GM18951 (cell line): ENCODE results near the gene UBR4.

Experiments
- POLR2A ChIP-seq: IDR thresholded peaks from 4 replicates; pipeline ENCODE4 v1.6.1; 2011; ENCODE audit warnings: mild to moderate bottlenecking; ENCODE audit not compliant: insufficient read length, insufficient read depth; ENCODE audit errors: extremely low read depth
- in situ Hi-C: fragments of 300-500 bp; cut with MboI; formaldehyde crosslinking; loops from one replicate; pipeline ENCODE4 v1.12.0; 2022; ENCODE audit warnings: low sequenced_read_pairs, mixed read lengths, inconsistent platforms; ENCODE audit not compliant: unreplicated experiment

The UBR4 gene

DNA sequence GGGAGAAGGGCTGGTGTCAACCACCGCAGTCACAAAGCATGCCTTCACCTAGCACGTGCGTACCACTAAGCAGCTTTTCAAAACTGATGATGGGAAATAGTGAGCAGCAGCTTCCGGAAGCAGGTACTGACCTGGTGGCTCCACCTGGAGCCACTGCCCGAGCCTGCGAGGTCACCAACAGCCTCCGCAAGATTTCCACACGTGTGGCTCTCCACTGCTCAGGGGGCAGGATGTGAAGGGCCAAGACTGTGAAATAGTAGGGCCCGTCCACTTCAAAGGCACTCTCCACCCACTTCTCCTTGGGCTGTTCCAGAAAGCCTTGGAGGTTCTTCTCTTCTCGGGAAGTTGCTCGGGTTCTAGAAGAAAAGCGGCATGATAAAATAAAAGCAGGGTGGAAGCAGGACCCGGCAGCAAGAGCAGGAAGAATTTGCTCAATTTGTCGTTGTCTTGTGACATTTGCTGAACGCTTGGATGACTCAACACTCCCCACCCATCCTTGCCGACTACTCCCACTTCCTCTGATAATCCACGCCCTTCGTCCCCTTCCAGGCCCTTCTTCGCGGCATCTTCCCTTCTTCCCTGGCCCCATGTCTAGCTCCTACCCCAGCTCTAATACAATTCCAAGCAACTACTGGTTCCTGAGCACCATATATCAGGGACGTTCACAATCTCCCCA is 128.7 kb downstream of the UBR4 start:
- in situ Hi-C loops: loop anchor here (25.0 kb wide), 1 partner anchor 169 kb away; the partner anchor contains the start of gene ALDH4A1
- no peak for TF ChIP-seq POLR2A

DNA sequence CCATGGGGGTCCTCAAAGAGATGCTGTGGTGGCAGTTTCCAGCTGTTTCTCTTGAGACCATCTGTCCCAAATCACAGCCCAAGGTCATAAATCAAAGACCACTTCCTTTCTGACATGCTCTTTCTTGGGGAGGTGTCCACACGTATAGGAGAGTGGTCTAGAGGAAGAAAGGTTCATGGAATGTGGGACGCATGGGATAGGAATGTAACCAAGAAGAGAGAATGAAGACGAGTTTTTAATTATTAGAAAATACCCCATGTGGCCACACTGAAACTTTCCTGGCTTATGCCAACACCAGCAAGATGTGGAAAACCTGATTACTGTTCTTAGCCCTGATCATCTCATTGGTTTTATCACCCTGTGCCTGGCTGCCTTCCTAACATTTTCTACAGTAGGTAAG is 129.3 kb downstream of the UBR4 start:
- no peak for TF ChIP-seq POLR2A
- in situ Hi-C loops: loop anchor here (25.0 kb wide), 1 partner anchor 168 kb away; the partner anchor contains the start of gene ALDH4A1

DNA sequence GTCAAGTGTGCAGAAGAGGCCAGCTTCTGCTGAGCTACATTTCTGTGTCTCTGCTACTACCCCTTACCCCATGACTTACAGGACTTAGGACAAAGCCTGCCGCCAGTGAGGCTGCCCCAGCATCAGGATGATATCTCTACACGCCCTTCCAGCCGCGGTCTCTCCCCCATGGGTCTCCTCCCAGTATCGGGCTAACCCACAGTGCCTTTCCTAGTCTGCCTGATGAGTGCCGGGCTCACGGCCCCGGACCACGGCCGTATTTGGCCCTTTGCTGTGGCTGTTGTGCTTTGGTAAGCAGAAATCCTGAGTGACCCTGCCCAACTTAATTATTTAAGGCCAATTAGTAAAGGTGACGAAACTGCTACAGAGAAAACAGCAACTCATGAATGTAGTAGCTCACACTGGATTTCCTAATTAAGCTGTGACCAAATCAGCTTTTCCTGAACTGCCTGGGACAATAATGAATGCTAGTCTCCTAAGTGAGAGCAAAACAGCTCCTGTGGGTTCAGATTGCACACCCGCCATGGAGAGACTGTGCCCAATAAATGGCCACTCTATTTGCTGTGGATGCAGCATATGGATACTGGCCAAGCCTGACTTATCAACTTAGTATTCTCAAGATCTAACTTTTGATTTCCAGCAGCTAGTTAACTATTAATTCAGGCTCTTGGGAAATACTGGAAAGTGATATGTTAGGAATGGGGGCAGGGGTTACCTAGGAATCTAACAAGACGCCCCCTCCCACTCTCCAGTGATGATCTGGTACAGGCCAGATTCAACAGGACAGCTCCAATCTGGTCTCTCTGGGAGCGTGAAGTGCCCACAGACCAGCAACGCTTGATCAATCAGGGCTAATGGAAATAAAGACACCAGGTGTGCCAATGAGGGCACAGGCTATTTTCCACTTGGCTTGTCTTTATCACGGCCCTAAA is 130.3 kb downstream of the UBR4 start:
- in situ Hi-C loops: loop anchor here (25.0 kb wide), 1 partner anchor 168 kb away; the partner anchor contains the start of gene ALDH4A1
- no peak for TF ChIP-seq POLR2A

DNA sequence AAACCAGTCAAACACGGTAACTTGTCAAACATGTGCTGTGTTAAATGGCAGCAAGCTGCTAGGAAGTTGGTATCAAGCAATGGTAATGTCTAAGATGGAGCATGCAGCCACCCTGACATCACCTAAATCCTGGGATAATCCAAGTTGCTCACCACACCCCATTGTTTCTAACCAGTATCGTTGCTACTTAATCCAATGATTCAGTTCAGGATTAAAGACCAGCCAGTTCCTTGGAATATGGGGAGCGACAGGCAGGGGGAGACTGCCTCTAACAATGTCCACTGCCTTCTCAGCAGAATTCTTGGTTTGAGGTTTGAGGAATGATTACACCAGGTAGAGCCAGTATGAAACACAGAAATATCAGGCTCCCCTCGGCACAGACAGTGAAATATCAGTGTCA is 131.5 kb downstream of the UBR4 start:
- in situ Hi-C loops: loop anchor here (25.0 kb wide), 1 partner anchor 166 kb away; the partner anchor contains the start of gene ALDH4A1
- no peak for TF ChIP-seq POLR2A

DNA sequence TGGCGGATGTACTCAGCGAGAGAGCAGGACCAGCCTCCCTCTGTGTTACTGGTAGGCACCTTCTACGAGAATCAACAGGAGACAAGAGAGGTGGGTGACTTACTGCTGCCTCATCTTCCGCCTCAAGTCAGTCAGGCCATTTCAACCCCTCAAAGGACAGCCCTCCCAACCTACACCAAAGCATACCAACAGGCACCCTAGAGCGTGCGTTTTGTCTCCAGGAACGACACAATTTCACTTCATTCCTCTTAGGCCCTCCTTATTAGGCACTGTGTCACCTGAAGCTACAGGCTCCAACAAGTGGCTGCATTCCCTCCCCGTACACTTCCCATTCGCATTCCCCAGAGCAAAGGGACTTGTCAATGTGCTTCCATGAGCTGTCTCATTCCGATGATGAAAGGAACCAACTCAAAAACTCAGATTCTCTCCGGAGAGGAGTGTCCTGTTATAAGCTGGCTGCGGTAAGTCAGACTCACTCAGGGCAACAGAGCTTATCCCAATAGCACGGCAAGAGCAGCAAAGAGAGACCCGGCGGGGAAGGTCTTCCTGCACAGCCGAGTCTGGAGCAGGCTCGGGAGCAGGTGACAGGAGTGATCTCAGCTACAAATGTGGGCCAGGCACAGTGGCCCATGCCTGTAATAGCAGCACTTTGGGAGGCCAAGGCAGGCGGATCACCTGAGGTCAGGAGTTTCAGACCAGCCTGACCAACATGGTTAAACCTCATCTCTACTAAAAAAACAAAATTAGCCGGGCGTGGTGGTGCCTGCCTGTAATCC is 133.0 kb downstream of the UBR4 start:
- no peak for TF ChIP-seq POLR2A
- in situ Hi-C loops: loop anchor here (25.0 kb wide), 1 partner anchor 165 kb away; the partner anchor contains the start of gene ALDH4A1

DNA sequence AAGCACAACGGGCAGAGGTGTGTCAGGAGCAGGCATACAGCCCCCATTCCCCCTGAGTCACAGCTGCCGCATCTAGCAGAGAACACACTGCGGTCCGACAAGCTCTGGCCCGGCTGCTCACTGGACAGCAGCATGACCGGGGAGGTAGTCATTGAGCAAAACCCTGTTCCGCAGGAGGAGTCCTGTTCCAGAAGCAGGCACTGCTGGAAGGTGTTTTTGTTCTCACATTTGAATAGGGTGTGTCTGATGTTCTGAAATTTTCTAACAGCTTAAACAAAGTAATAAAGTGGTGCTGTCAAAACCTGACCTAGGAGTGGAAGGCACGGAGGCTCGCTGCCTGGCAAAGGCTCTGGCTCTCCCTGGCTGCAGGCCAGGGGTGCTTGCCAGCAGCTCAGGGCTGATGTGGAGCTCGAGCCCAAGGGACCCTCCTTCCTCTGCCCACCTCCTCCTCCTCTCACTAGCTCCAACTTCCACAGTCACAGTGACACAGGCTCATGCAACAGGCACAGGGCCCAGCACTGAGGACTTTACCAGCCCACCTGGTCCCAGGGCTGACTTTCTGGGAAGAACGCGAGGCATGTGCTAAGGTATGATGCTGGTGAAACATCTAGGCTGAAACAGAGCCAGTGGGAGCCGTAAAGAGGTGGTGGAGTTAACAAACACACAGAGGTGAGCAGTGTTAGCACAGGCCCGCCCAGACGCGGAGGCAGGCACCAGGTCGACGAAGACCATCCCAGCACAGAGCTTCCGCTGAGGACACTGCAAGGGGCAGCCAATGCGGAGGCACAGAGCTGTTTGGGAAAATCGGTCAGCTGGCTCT is 135.0 kb downstream of the UBR4 start:
- TF ChIP-seq POLR2A: no peak
- in situ Hi-C loops: loop anchor here (25.0 kb wide), 1 partner anchor 163 kb away; the partner anchor contains the start of gene ALDH4A1

DNA sequence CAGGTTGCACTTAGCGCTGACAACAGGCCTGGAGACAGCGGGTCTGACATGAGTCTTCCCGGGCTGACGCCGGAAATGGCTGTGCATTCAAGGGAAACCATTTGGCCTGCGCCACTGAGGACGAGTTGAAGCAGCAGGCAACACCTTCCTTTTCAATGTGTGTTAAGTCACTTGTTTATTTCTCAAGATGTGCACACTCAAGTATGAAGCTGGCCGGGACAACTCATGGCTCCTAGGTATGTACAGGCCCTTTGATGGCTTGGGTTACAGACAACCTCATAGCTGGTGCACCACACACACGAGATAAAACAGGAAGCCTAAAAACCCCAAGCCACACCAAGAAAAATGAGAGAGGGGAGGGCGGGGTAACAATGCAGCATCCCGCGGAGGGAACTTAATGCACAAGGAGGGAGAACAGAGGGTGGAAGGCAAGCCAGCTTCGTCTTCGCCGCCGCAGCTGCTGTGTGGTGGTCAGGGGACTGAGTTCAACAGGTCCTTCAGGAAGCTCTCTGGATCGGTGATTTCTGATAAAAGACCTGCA is 135.6 kb downstream of the UBR4 start:
- TF ChIP-seq POLR2A: no peak
- in situ Hi-C loops: no loop called here

DNA sequence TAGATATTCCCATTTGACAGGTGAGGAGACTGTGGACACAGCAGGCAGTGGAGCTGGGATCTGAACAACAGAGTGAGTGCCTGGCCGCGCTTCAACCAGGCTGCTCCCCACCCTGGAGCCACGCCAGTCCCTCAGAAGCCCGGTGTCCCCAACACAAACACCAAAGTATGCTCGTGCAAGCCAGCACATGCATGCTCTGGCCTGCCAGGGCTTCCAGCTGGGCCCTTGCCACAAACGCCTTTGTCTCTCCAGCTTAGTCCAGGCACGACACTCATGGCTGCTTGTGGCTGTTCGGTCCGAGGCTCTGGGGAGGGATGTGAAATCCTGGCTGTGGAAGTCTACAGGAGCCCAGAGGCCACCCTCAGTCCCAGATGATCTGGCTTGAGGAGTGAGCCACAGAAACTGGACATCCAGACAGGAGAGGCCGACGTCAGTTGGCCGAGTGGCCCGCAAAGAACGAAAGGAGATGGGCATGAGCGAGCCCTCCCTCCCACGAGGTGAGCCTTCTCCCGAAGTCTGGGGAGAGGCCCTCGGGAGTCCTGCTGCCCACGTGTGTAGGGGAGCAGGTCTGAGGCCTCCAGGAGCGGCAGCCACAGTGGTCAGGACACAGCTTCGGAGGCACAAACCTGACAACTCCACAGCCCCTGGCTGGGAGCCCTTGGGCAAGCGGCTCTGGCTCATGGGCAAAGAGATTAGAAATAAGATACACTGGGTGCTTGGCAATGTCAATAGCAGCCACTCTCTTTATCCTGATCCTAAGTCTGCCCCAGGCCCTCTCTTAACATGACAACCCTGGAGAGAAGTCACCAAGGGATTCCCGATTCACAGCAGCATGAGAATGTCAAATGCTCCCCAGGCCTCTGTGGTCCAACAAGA is 136.5 kb downstream of the UBR4 start:
- in situ Hi-C loops: no loop called here

DNA sequence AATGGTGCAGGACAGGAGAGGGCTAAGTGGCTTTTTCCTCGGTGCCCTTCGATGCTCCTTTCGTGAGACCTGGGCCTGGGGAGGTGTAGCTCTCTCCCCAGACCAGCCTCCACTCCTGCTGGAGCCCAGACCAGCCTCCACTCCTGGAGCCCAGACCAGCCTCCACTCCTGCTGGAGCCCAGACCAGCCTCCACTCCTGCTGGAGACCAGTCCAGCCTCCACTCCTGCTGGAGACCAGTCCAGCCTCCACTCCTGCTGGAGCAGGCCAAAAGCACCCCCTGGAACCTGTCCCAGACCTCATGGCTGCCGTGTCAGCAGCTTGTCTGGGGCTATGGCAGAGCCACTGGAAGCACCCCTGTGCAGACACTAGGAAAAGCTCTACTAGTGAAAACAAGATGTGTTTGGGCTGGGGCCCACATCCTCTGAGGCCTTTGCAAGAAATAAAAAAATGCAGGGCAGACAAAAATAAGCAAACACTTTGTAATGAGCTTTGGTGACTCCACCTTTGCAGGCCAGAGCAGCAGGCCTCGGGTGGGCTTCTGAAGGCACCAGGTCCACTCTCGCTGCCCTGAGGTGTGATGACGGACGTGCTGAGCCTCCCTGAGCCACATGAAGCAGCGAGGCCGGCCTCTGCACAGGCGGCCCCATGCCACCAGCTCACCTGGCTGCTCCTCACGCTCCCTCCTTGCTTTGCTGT is 137.6 kb downstream of the UBR4 start:
- in situ Hi-C loops: no loop called here
- no peak for TF ChIP-seq POLR2A

More for the DNA sequence above, 136.5 kb downstream of the UBR4 start:
- TF ChIP-seq POLR2A: no peak

DNA sequence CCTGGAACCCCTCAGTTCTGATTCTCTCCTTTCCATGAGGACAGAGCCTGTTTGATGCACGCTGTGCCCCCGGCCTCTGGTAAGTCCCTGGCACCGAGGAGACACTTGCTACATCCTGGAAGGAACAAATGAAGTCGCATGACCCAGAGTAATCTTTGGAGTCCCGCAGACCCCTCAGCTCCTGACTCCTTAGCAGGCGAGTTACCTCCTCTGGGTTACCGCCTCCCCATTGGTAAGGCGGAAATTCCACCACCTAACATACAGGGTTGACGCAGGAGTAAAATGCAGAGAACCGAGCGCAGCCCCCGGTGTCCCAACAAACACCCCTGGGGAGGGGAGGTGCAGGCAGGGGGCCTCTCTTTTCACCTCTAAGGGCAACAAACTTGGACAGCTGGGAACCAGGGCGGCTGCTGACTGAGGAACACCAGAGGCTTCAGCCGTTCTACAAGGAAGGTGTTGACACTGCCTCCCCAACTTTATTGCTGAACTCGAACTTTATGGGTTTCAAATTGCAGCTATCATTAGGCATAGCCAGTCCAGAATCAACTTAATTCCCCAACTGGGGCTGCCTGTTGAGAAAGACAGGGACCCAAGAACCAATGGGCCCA is 138.3 kb downstream of the UBR4 start:
- TF ChIP-seq POLR2A: no peak
- in situ Hi-C loops: no loop called here
